H1 (cell line): ENCODE results near the gene BAHD1. TPM values are rescaled to one million over a fixed set of nuclear protein-coding genes. Genes with fewer than 3 reads are reported as not detected.

ENCODE experiments used
- CTCF ChIA-PET: fragments of 300-600 bp; sonication (Branson Sonifier 250); formaldehyde crosslinking; loops from one replicate; lab custom pipeline; 2021; ENCODE audit not compliant: partially characterized antibody; lab: Charles Lee
- POLR2A ChIA-PET: fragments of 300-600 bp; sonication (Branson Sonifier 250); formaldehyde crosslinking; loops from one replicate; lab custom pipeline; 2021; ENCODE audit warnings: inconsistent platforms; ENCODE audit not compliant: partially characterized antibody; lab: Charles Lee
- DNase-seq, 2 experiments: peaks; one replicate each; pipeline versions ENCODE4 v3.0.0 to v3.0.0-alpha.2; 2010 to 2022; ENCODE audit warnings: low spot score in 2 of 2, low read depth in 1 of 2, mixed read lengths in 1 of 2
- FAIRE-seq: peaks from 2 replicates; lab custom pipeline; 2011; peaks lifted over from hg19 to GRCh38; lab: Jason Lieb, UNC
- H2AFZ ChIP-seq: 2 replicates; pipeline ENCODE4 v1.8.1; 2012; ENCODE audit warnings: low read length, inconsistent platforms
- H2AK5ac ChIP-seq: 2 replicates; pipeline ENCODE4 v1.6.1; 2013; ENCODE audit warnings: low read depth, low read length
- H2BK120ac ChIP-seq: replicated peaks from 2 replicates; pipeline ENCODE3; 2013; ENCODE audit warnings: low read depth, low read length, inconsistent platforms
- H2BK12ac ChIP-seq: 2 replicates; pipeline ENCODE4 v1.6.1; 2013; ENCODE audit warnings: low read depth, low read length
- H2BK15ac ChIP-seq: 2 replicates; pipeline ENCODE4 v1.6.1; 2013; ENCODE audit warnings: low read length
- H2BK20ac ChIP-seq: 2 replicates; pipeline ENCODE4 v1.6.1; 2013; ENCODE audit warnings: low read length
- H2BK5ac ChIP-seq: 2 replicates; pipeline ENCODE4 v1.6.1; 2013; ENCODE audit warnings: low read depth, low read length
- H3K14ac ChIP-seq: 2 replicates; pipeline ENCODE4 v1.6.1; 2013; ENCODE audit warnings: inconsistent platforms; ENCODE audit not compliant: insufficient read length
- H3K18ac ChIP-seq: 2 replicates; pipeline ENCODE4 v1.6.1; 2013; ENCODE audit warnings: low read length; ENCODE audit errors: extremely low read depth
- H3K23ac ChIP-seq: 2 replicates; pipeline ENCODE4 v1.6.1; 2013; ENCODE audit warnings: inconsistent platforms; ENCODE audit not compliant: insufficient read length
- H3K23me2 ChIP-seq: 2 replicates; pipeline ENCODE4 v1.6.1; 2013; ENCODE audit warnings: low read depth, low read length
- H3K27ac ChIP-seq: 2 replicates; pipeline ENCODE4 v1.6.1; 2011; ENCODE audit warnings: low read depth, low read length, inconsistent platforms
- H3K27me3 ChIP-seq, 4 experiments: replicated peaks in 1 of 4; 1 replicate in 1 of 4; 2 replicates in 3 of 4; pipeline versions ENCODE4 v1.6.1 to v1.8.1; 2011 to 2013; ENCODE audit warnings: low read length in 3 of 4, mild to moderate bottlenecking in 3 of 4, inconsistent platforms in 2 of 4, mixed read lengths in 2 of 4, moderate library complexity in 1 of 4; ENCODE audit not compliant: control insufficient read depth in 3 of 4, insufficient read depth in 3 of 4; ENCODE audit errors: extremely low read depth in 1 of 4
- H3K36me3 ChIP-seq, 4 experiments: 2 replicates each; pipeline versions ENCODE4 v1.6.1 to v1.8.1; 2011 to 2013; ENCODE audit warnings: mild to moderate bottlenecking in 4 of 4, low read length in 3 of 4, moderate library complexity in 2 of 4, control low read depth in 1 of 4, inconsistent platforms in 1 of 4; ENCODE audit not compliant: insufficient read depth in 4 of 4, control insufficient read depth in 2 of 4
- H3K4ac ChIP-seq: replicated peaks from 2 replicates; pipeline ENCODE3; 2013; ENCODE audit warnings: low read length, low read depth, mixed read lengths, inconsistent platforms; ENCODE audit not compliant: insufficient read length
- H3K4me1 ChIP-seq, 4 experiments: replicated peaks in 1 of 4; 1 replicate in 1 of 4; 2 replicates in 3 of 4; pipeline versions ENCODE4 v1.6.1 to v1.8.1; 2011 to 2013; ENCODE audit warnings: low read length in 3 of 4, inconsistent platforms in 2 of 4, mixed read lengths in 1 of 4; ENCODE audit not compliant: insufficient read depth in 4 of 4, control insufficient read depth in 3 of 4
- H3K4me2 ChIP-seq, 2 experiments: 2 replicates each; pipeline versions ENCODE4 v1.6.1 to v1.8.1; 2011 to 2013; ENCODE audit warnings: low read depth in 2 of 2, low read length in 2 of 2, control low read depth in 1 of 2, inconsistent platforms in 1 of 2, mild to moderate bottlenecking in 1 of 2; ENCODE audit not compliant: insufficient read depth in 1 of 2
- H3K4me3 ChIP-seq, 4 experiments: fragments of 200-600, 300-600 bp in 1 of 4; sonication (generic), shearing (Covaris generic), sonication (Bioruptor Twin) in 1 of 4; 2 replicates each; pipeline versions ENCODE4 v1.5.1 to v1.8.1; 2011 to 2016; ENCODE audit warnings: low read length in 4 of 4, low read depth in 3 of 4, control low read depth in 2 of 4, inconsistent platforms in 2 of 4, mild to moderate bottlenecking in 2 of 4, mixed read lengths in 1 of 4, moderate library complexity in 1 of 4; ENCODE audit not compliant: insufficient read depth in 2 of 4; ENCODE audit errors: extremely low read depth in 1 of 4
- H3K56ac ChIP-seq: replicated peaks from 2 replicates; pipeline ENCODE3; 2013; ENCODE audit warnings: low read depth, mild to moderate bottlenecking, mixed read lengths, low read length, inconsistent platforms; ENCODE audit not compliant: insufficient read length
- H3K79me1 ChIP-seq: 2 replicates; pipeline ENCODE4 v1.6.1; 2013; ENCODE audit warnings: low read depth, low read length, control low read depth
- H3K79me2 ChIP-seq, 2 experiments: 2 replicates each; pipeline versions ENCODE4 v1.6.1 to v1.8.1; 2012 to 2013; ENCODE audit warnings: low read length in 2 of 2, mild to moderate bottlenecking in 2 of 2, inconsistent platforms in 1 of 2; ENCODE audit not compliant: insufficient read depth in 2 of 2, control insufficient read depth in 1 of 2
- H3K9ac ChIP-seq, 4 experiments: replicated peaks in 1 of 4; 1 replicate in 1 of 4; 2 replicates in 3 of 4; pipeline versions ENCODE4 v1.6.1 to v1.8.1; 2011 to 2013; ENCODE audit warnings: low read depth in 3 of 4, low read length in 3 of 4, control low read depth in 2 of 4, mild to moderate bottlenecking in 2 of 4, moderate library complexity in 2 of 4, inconsistent platforms in 1 of 4; ENCODE audit errors: extremely low read depth in 1 of 4
- H3K9me3 ChIP-seq, 2 experiments: 2 replicates each; pipeline versions ENCODE4 v1.6.1 to v1.8.1; 2012 to 2013; ENCODE audit warnings: mild to moderate bottlenecking in 2 of 2, moderate library complexity in 2 of 2, control low read depth in 1 of 2, inconsistent platforms in 1 of 2, low read depth in 1 of 2, low read length in 1 of 2, mixed read lengths in 1 of 2; ENCODE audit not compliant: insufficient read depth in 2 of 2
- H4K20me1 ChIP-seq, 2 experiments: replicated peaks in 1 of 2; 2 replicates each; pipeline versions ENCODE3 to v1.8.1; 2011 to 2013; ENCODE audit warnings: inconsistent platforms in 2 of 2, low read length in 2 of 2, mild to moderate bottlenecking in 1 of 2; ENCODE audit not compliant: insufficient read depth in 2 of 2, control insufficient read depth in 1 of 2
- H4K5ac ChIP-seq: 2 replicates; pipeline ENCODE4 v1.6.1; 2013; ENCODE audit warnings: low read length, low read depth, mixed read lengths, inconsistent platforms; ENCODE audit not compliant: insufficient read length
- H4K8ac ChIP-seq: 2 replicates; pipeline ENCODE4 v1.8.0; 2013; ENCODE audit warnings: mild to moderate bottlenecking, moderate library complexity, low read length, inconsistent platforms; ENCODE audit not compliant: insufficient read depth; ENCODE audit errors: extremely low read depth
- H4K91ac ChIP-seq: replicated peaks from 2 replicates; pipeline ENCODE3; 2013; ENCODE audit warnings: low read length, mixed read lengths, inconsistent platforms; ENCODE audit not compliant: insufficient read length
- ATF3 ChIP-seq: IDR thresholded peaks from 2 replicates; pipeline ENCODE4 v1.6.1; 2011; ENCODE audit warnings: low read depth, mild to moderate bottlenecking, low read length; ENCODE audit not compliant: insufficient read depth
- CREB1 ChIP-seq: IDR thresholded peaks from 2 replicates; pipeline ENCODE4 v1.6.1; 2012; ENCODE audit warnings: inconsistent platforms
- CTBP2 ChIP-seq: IDR thresholded peaks from 2 replicates; pipeline ENCODE4 v1.7.0; 2011; ENCODE audit warnings: borderline replicate concordance, mild to moderate bottlenecking, moderate library complexity, mixed read lengths, low read length; ENCODE audit not compliant: insufficient read depth, insufficient read length
- EGR1 ChIP-seq: IDR thresholded peaks from 2 replicates; pipeline ENCODE4 v1.6.1; 2011; ENCODE audit warnings: low read depth, low read length, borderline replicate concordance
- JUN ChIP-seq: IDR thresholded peaks from 2 replicates; pipeline ENCODE4 v1.6.1; 2011; ENCODE audit warnings: low read depth, mild to moderate bottlenecking, improper control_type of control experiment, low read length
- SP1 ChIP-seq: IDR thresholded peaks from 2 replicates; pipeline ENCODE4 v1.6.1; 2011; ENCODE audit warnings: low read depth, low read length
- SP2 ChIP-seq: IDR thresholded peaks from 2 replicates; pipeline ENCODE4 v1.6.1; 2012; ENCODE audit warnings: mild to moderate bottlenecking, low read length, inconsistent platforms
- SP4 ChIP-seq: IDR thresholded peaks from 2 replicates; pipeline ENCODE4 v1.6.1; 2012; ENCODE audit warnings: low read length, inconsistent platforms
- TEAD4 ChIP-seq: IDR thresholded peaks from 2 replicates; pipeline ENCODE4 v1.6.1; 2012; ENCODE audit warnings: low read depth, low read length, inconsistent platforms, mixed read lengths
- WGBS, 2 experiments: shearing (Covaris generic) in 1 of 2; methylation state at CpG; one replicate each; pipeline versions ENCODE4 v1.1.6 to v1.1.7; 2013 to 2015; ENCODE audit warnings: low lambda C conversion rate in 2 of 2, mixed read lengths in 2 of 2, inconsistent platforms in 1 of 2, low coverage in 1 of 2, missing lambda C conversion rate in 1 of 2; ENCODE audit not compliant: insufficient replicate concordance in 2 of 2, insufficient coverage in 1 of 2, insufficient read length in 1 of 2; ENCODE audit errors: extremely low coverage in 1 of 2, missing lambda C conversion rate in 1 of 2; 5-methylcytosine and 5-hydroxymethylcytosine counted together
- polyA plus RNA-seq, 7 experiments: library from polyadenylated mRNA; depleted of rRNA in 3 of 7; stranded (reverse) in 5 of 7; unstranded in 2 of 7; fragments of >200 nt in 5 of 7; fragments of 200-250 nt in 2 of 7; gene quantifications; 1 replicate in 5 of 7; 2 replicates in 1 of 7; 4 replicates in 1 of 7; pipeline versions ENCODE4 v1.2.1 to v1.2.3, GENCODE V29; 2011 to 2013; ENCODE audit warnings: missing spikeins in 2 of 7, mixed read lengths in 2 of 7
- total RNA-seq: library from RNA; stranded (reverse); fragmentation: NEBNext Ultra II Directional; extraction: Animal tissue kit (Norgen Biotek cat#: 25700); gene quantifications from 2 replicates; pipeline ENCODE4 v1.2.1, GENCODE V29; 2021
- TF ChIP-seq, protein P1 (sequence below): IDR thresholded peaks from 2 replicates; pipeline ENCODE4 v1.6.1; 2012; ENCODE audit warnings: inconsistent platforms

The BAHD1 gene
- total and polyA plus RNA-seq, 2 of the 8 experiments (the other 6 are each of a cell fraction or from before 2014, with no cell fraction given), result 15.0 to 38.9 TPM

DNA sequence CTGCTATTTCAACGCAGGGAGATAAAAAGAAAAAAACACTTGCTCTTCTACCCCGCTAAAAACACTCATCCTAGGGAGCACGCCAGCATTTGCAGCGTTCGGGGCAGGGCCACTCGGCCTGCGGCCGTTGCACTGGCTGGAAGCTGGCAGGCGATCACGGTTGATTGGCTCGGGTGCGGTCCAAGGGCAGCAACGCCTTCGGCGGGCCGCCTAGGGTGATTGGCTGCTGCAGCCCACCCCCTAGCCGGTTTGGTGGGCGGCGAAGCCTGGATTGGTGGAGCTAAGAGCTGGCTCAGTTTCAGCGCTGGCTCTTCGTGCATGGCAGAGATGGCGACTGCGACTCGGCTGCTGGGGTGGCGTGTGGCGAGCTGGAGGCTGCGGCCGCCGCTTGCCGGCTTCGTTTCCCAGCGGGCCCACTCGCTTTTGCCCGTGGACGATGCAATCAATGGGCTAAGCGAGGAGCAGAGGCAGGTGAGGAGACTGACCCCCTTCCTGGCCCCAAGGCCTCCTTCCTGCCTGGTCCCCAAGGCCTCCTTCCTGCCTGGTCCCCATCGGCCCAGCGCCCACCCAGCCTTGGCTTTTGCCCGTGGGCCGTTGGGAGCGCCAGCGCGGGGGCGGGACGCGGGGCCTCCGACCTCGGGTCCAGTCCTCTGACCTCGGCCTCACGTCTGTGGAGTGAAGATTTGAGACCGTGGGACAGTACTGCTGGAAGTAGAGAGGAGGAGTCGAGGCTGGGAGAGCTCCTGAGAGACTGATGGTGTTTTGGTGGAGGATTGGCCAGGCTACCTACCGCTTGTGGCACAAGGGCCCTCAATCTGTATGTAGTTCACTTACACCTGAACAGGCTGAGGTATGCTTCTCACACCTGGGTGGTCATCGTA, 35.0 kb upstream of the BAHD1 start, which contains the start of gene IVD:
Gene IVD (plus strand): TSS at position 295 of the 881 bp plus-strand sequence. CDS start 33 bp downstream, at position 328.
- Histone ChIP-seq H3K23ac (no peak within 1 kb of the TSS), H4K91ac (peak within 1 kb of the TSS; percentile 8), H3K4me1 (peaks cover 0 to 4% (median 1%) of the 10 kb centered on the region in 4 experiments; a peak in 3 of 7 replicates), H3K27ac (peak within 1 kb of the TSS; percentile 72; the same call in 1 of the 2 replicates), H3K4me2 (peak within 1 kb of the TSS; percentile 74 to 83), H3K79me1 (peaks cover 4% of the 10 kb centered on the region; the same call in 1 of the 2 replicates), H3K4me3 (peak within 1 kb of the TSS; percentile 67 to 82 (median 74)), H3K18ac (peak within 1 kb of the TSS; percentile 98), H3K27me3 (no peaks in the 10 kb centered on the region), H2AK5ac (no peak within 1 kb of the TSS), H3K56ac (peak within 1 kb of the TSS; percentile 71), H3K23me2 (no peaks in the 10 kb centered on the region; the same call in 1 of the 2 replicates), H4K20me1 (peaks cover 0 to 2% of the 10 kb centered on the region in 2 experiments), H2BK15ac (no peak within 1 kb of the TSS), H2BK20ac (no peak within 1 kb of the TSS), H4K8ac (peak within 1 kb of the TSS; percentile 93; the same call in 1 of the 2 replicates), H3K79me2 (peaks cover 0 to 22% of the 10 kb centered on the region in 2 experiments; a peak in 3 of 4 replicates), H4K5ac (peak within 1 kb of the TSS; percentile 68), H3K14ac (no peak within 1 kb of the TSS), H3K36me3 (peaks cover 12 to 28% (median 23%) of the 10 kb centered on the region in 4 experiments), H2BK5ac (peak within 1 kb of the TSS; percentile 93), H3K4ac (peak within 1 kb of the TSS; percentile 11), H3K9ac (peak within 1 kb of the TSS; percentile 55 to 74 (median 64)), H2AFZ (peak within 1 kb of the TSS; percentile 97), H2BK12ac (no peak within 1 kb of the TSS), H2BK120ac (no peak within 1 kb of the TSS), H3K9me3 (no peaks in the 10 kb centered on the region)
- POLR2A ChIA-PET, result interaction anchor here (0.6 to 6.8 kb wide), 14 partner anchors 9 to 175 kb away, joined by 3 to 77 read pairs (median 6); partner anchors contain the start of genes BAHD1, CCDC32 and KNSTRN
- WGBS, 2 experiments, result 4% methylated on average over 52 of the region's 54 CpGs; no CpG with 5 or more reads in 1 of the 2 experiments
- FAIRE-seq, result peak; percentile 83
- CTCF ChIA-PET, result interaction anchor here (0.6 to 5.6 kb wide), 16 partner anchors 12 to 131 kb away, joined by 3 to 34 read pairs (median 4); partner anchors contain the start of gene INAFM2
- DNase-seq, result peak; percentile 78 to 92
- TF ChIP-seq ATF3, result no peak
- TF ChIP-seq JUN, result no peak
- TF ChIP-seq TEAD4, result no peak
- TF ChIP-seq SP1, result peak; percentile 98
- peak; percentile 64; the same call in 1 of the 2 replicates for TF ChIP-seq SP2
- TF ChIP-seq CTBP2, result no peak
- no peak for TF ChIP-seq SP4
- TF ChIP-seq, protein P1, sequence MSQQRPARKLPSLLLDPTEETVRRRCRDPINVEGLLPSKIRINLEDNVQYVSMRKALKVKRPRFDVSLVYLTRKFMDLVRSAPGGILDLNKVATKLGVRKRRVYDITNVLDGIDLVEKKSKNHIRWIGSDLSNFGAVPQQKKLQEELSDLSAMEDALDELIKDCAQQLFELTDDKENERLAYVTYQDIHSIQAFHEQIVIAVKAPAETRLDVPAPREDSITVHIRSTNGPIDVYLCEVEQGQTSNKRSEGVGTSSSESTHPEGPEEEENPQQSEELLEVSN, result no peak; the same call in 1 of the 2 replicates
- no peak for TF ChIP-seq CREB1
- TF ChIP-seq EGR1, result peak; percentile 19; the same call in 1 of the 2 replicates
